ENCODE data around the gene ZBTB42. TPM values are rescaled to one million over a fixed set of nuclear protein-coding genes. Genes with fewer than 3 reads are reported as not detected.

ZBTB42 gene
- total and polyA plus RNA-seq, 2 of the 13 experiments (the other 11 are each of a cell fraction or from before 2014, with no cell fraction given): 2.8 to 4.2 TPM

DNA sequence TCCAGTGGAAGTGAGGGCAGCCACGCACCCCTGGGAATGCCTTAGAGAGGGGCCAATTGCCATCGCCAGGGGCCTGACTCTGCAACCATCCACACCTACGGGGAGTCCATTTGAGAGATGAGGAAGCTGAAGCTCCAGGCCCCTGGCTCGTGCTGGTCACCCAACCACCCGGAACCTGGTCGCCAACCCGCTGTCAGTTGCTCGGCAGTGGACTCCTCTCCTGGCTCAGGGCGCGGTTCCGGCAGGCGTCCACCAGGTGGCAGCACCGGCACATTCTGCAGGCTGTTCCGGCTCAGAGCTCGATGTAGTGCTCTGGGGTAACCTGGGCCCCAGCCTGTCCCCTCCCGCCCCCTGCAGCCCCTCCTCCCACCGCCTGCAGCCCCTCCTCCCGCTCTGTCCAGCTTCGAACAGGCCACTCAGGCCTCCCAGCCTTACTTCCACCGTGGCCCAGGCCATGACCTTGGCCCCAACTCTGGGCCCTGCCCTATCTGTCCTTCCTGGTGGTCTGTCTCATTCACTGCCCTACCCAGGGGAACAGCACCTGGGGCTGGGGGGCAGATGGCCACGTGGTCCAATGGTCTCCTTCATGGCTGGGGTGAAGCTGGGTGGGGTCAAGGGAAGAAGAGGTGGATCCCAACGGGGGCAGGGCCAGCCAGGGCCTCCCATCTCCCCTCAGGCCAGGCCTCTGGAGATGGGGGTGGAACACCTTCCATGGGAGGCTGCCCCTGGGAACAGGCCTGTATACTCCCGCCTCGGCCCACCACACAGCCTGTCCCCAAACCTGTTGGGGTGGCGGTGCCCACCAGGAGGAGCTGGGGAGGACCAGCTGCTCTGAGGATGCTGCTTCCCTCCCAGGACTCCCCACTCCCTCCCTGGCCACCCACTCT, 32.2 kb upstream of the ZBTB42 start (continued):
- TF ChIP-seq MTERF4 (CRISPR knock-in tag; IDR thresholded peaks at IDR 0.05) (no peak), ZSCAN25 (CRISPR knock-in tag; IDR thresholded peaks at IDR 0.05) (peak; percentile 73; the same call in 1 of the 2 replicates), ZBTB44 (CRISPR knock-in tag; IDR thresholded peaks at IDR 0.05) (no peak), TBX2 (CRISPR knock-in tag; IDR thresholded peaks at IDR 0.05; ENCODE audit: borderline replicate concordance) (peak; percentile 57; the same call in 1 of the 2 replicates), ARHGAP35 (CRISPR knock-in tag; IDR thresholded peaks at IDR 0.05; ENCODE audit: borderline replicate concordance) (no peak), PCBP1 (IDR thresholded peaks at IDR 0.05; ENCODE audit: borderline replicate concordance, low read depth, low read length) (peak; percentile 64), ZNF367 (CRISPR knock-in tag; IDR thresholded peaks at IDR 0.05; ENCODE audit: borderline replicate concordance) (0 out of 2 replicates have a peak, but pooled peaks have one; percentile 44), ZNF883 (CRISPR knock-in tag; IDR thresholded peaks at IDR 0.05; ENCODE audit: not compliant biosample characterization) (no peak), PCBP2 (optimal IDR thresholded peaks at IDR 0.05; ENCODE audit: low read depth, low read length, poor library complexity, severe bottlenecking) (no peak), BCL3 (CRISPR knock-in tag; IDR thresholded peaks at IDR 0.05) (peak; percentile 52; the same call in 1 of the 2 replicates), ZNF605 (CRISPR knock-in tag; IDR thresholded peaks at IDR 0.05) (no peak), CHCHD3 (CRISPR knock-in tag; IDR thresholded peaks at IDR 0.05) (no peak), HNRNPLL (IDR thresholded peaks at IDR 0.05; ENCODE audit: low read depth, low read length, poor library complexity, severe bottlenecking) (peak; percentile 38), MAFG (CRISPR knock-in tag; IDR thresholded peaks at IDR 0.05) (no peak), ISX (CRISPR knock-in tag; conservative IDR thresholded peaks at IDR 0.05) (no peak)
- TF ChIP-seq, protein P1, sequence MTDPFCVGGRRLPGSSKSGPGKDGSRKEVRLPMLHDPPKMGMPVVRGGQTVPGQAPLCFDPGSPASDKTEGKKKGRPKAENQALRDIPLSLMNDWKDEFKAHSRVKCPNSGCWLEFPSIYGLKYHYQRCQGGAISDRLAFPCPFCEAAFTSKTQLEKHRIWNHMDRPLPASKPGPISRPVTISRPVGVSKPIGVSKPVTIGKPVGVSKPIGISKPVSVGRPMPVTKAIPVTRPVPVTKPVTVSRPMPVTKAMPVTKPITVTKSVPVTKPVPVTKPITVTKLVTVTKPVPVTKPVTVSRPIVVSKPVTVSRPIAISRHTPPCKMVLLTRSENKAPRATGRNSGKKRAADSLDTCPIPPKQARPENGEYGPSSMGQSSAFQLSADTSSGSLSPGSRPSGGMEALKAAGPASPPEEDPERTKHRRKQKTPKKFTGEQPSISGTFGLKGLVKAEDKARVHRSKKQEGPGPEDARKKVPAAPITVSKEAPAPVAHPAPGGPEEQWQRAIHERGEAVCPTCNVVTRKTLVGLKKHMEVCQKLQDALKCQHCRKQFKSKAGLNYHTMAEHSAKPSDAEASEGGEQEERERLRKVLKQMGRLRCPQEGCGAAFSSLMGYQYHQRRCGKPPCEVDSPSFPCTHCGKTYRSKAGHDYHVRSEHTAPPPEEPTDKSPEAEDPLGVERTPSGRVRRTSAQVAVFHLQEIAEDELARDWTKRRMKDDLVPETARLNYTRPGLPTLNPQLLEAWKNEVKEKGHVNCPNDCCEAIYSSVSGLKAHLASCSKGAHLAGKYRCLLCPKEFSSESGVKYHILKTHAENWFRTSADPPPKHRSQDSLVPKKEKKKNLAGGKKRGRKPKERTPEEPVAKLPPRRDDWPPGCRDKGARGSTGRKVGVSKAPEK (CRISPR knock-in tag; IDR thresholded peaks at IDR 0.05; ENCODE audit: borderline replicate concordance): no peak
- TF ChIP-seq, protein P2, sequence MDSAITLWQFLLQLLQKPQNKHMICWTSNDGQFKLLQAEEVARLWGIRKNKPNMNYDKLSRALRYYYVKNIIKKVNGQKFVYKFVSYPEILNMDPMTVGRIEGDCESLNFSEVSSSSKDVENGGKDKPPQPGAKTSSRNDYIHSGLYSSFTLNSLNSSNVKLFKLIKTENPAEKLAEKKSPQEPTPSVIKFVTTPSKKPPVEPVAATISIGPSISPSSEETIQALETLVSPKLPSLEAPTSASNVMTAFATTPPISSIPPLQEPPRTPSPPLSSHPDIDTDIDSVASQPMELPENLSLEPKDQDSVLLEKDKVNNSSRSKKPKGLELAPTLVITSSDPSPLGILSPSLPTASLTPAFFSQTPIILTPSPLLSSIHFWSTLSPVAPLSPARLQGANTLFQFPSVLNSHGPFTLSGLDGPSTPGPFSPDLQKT (CRISPR knock-in tag; IDR thresholded peaks at IDR 0.05; ENCODE audit: borderline replicate concordance): no peak
- TF ChIP-seq, protein P3, sequence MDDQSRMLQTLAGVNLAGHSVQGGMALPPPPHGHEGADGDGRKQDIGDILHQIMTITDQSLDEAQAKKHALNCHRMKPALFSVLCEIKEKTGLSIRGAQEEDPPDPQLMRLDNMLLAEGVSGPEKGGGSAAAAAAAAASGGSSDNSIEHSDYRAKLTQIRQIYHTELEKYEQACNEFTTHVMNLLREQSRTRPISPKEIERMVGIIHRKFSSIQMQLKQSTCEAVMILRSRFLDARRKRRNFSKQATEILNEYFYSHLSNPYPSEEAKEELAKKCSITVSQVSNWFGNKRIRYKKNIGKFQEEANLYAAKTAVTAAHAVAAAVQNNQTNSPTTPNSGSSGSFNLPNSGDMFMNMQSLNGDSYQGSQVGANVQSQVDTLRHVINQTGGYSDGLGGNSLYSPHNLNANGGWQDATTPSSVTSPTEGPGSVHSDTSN (CRISPR knock-in tag; IDR thresholded peaks at IDR 0.05; ENCODE audit: borderline replicate concordance): no peak

Data from HepG2 (cell line).